ENCODE measurements around the gene DAP. TPM values are rescaled to one million over a fixed set of nuclear protein-coding genes. Genes with fewer than 3 reads are reported as not detected.

The DAP gene
- total and polyA plus RNA-seq, 9 donors: 23.4 to 72.6 (median 52.4) TPM

- Histone ChIP-seq H3K4me1 (ENCODE audit: control insufficient read depth, insufficient read depth, low read length) (peaks cover 31% of the 10 kb centered on the region), H3K4me3 (ENCODE audit: low read length) (no peak overlapping the region), H3K9me3 (replicated peaks; ENCODE audit: control insufficient read depth, low read depth, low read length) (no peaks in the 10 kb centered on the region), H3K27me3 (ENCODE audit: control insufficient read depth, insufficient read depth, low read length) (peaks cover 14% of the 10 kb centered on the region), H3K36me3 (ENCODE audit: control insufficient read depth, insufficient read depth, low read length) (no peaks in the 10 kb centered on the region), H3K27ac (ENCODE audit: low read length) (no peak overlapping the region)
- DNase-seq: no peak
- WGBS (ENCODE audit: insufficient coverage): no CpG with 5 or more reads among the region's 4 CpGs
These were observed 102.8 kb downstream of the DAP start for GRCh38 chr5:10658265-10658664.

GRCh38 chr5:10655972-10656830 is 104.8 kb downstream of the DAP start:
- no peak for DNase-seq
- Histone ChIP-seq H3K36me3 (ENCODE audit: control insufficient read depth, insufficient read depth, low read length) (no peaks in the 10 kb centered on the region), H3K27ac (ENCODE audit: low read length) (no peak overlapping the region), H3K9me3 (replicated peaks; ENCODE audit: control insufficient read depth, low read depth, low read length) (no peaks in the 10 kb centered on the region), H3K4me3 (ENCODE audit: low read length) (no peak overlapping the region), H3K27me3 (ENCODE audit: control insufficient read depth, insufficient read depth, low read length) (peaks cover 18% of the 10 kb centered on the region), H3K4me1 (ENCODE audit: control insufficient read depth, insufficient read depth, low read length) (peaks cover 33% of the 10 kb centered on the region)
- 74% methylated on average over 16 of the region's 18 CpGs for WGBS (ENCODE audit: insufficient coverage)

- H3K4me3 ChIP-seq (ENCODE audit: low read length): no peak overlapping the region
- H3K27ac ChIP-seq (ENCODE audit: low read length): no peak overlapping the region
- H3K27me3 ChIP-seq (ENCODE audit: control insufficient read depth, insufficient read depth, low read length): peaks cover 19% of the 10 kb centered on the region
- H3K9me3 ChIP-seq (replicated peaks; ENCODE audit: control insufficient read depth, low read depth, low read length): no peaks in the 10 kb centered on the region
- 49% methylated on average over 24 of the region's 29 CpGs for WGBS (ENCODE audit: insufficient coverage)
- H3K4me1 ChIP-seq (ENCODE audit: control insufficient read depth, insufficient read depth, low read length): peaks cover 33% of the 10 kb centered on the region
- DNase-seq: peak; percentile 49
- H3K36me3 ChIP-seq (ENCODE audit: control insufficient read depth, insufficient read depth, low read length): no peaks in the 10 kb centered on the region
These were observed 105.7 kb downstream of the DAP start for GRCh38 chr5:10655161-10655971.

GRCh38 chr5:10654566-10654965 is 106.5 kb downstream of the DAP start:
- Histone ChIP-seq H3K36me3 (ENCODE audit: control insufficient read depth, insufficient read depth, low read length) (no peaks in the 10 kb centered on the region), H3K4me3 (ENCODE audit: low read length) (no peak overlapping the region), H3K27me3 (ENCODE audit: control insufficient read depth, insufficient read depth, low read length) (peaks cover 22% of the 10 kb centered on the region), H3K9me3 (replicated peaks; ENCODE audit: control insufficient read depth, low read depth, low read length) (no peaks in the 10 kb centered on the region), H3K4me1 (ENCODE audit: control insufficient read depth, insufficient read depth, low read length) (peaks cover 33% of the 10 kb centered on the region), H3K27ac (ENCODE audit: low read length) (no peak overlapping the region)
- DNase-seq: no peak
- WGBS (ENCODE audit: insufficient coverage): 90% methylated on average over 6 of the region's 13 CpGs

- no peak for DNase-seq
- H3K4me1 ChIP-seq (ENCODE audit: control insufficient read depth, insufficient read depth, low read length): peaks cover 33% of the 10 kb centered on the region
- H3K27me3 ChIP-seq (ENCODE audit: control insufficient read depth, insufficient read depth, low read length): peaks cover 28% of the 10 kb centered on the region
- H3K9me3 ChIP-seq (replicated peaks; ENCODE audit: control insufficient read depth, low read depth, low read length): no peaks in the 10 kb centered on the region
- H3K27ac ChIP-seq (ENCODE audit: low read length): no peak overlapping the region
- H3K36me3 ChIP-seq (ENCODE audit: control insufficient read depth, insufficient read depth, low read length): no peaks in the 10 kb centered on the region
- no peak overlapping the region for H3K4me3 ChIP-seq (ENCODE audit: low read length)
- 53% methylated on average over 7 of the region's 12 CpGs for WGBS (ENCODE audit: insufficient coverage)
These were observed 107.2 kb downstream of the DAP start for GRCh38 chr5:10653751-10654400.

- Histone ChIP-seq H3K27ac (ENCODE audit: low read length) (no peak overlapping the region), H3K4me1 (ENCODE audit: control insufficient read depth, insufficient read depth, low read length) (peaks cover 33% of the 10 kb centered on the region), H3K27me3 (ENCODE audit: control insufficient read depth, insufficient read depth, low read length) (peaks cover 37% of the 10 kb centered on the region), H3K4me3 (ENCODE audit: low read length) (no peak overlapping the region), H3K9me3 (replicated peaks; ENCODE audit: control insufficient read depth, low read depth, low read length) (no peaks in the 10 kb centered on the region), H3K36me3 (ENCODE audit: control insufficient read depth, insufficient read depth, low read length) (no peaks in the 10 kb centered on the region)
- DNase-seq: peak; percentile 90
- 13% methylated on average over 2 of the region's 4 CpGs for WGBS (ENCODE audit: insufficient coverage)
These were observed 108.0 kb downstream of the DAP start for GRCh38 chr5:10653043-10653442.

GRCh38 chr5:10652606-10653005 is 108.4 kb downstream of the DAP start:
- H3K27me3 ChIP-seq (ENCODE audit: control insufficient read depth, insufficient read depth, low read length): peaks cover 41% of the 10 kb centered on the region
- no peaks in the 10 kb centered on the region for H3K36me3 ChIP-seq (ENCODE audit: control insufficient read depth, insufficient read depth, low read length)
- no peak overlapping the region for H3K27ac ChIP-seq (ENCODE audit: low read length)
- no peaks in the 10 kb centered on the region for H3K9me3 ChIP-seq (replicated peaks; ENCODE audit: control insufficient read depth, low read depth, low read length)
- H3K4me3 ChIP-seq (ENCODE audit: low read length): no peak overlapping the region
- 69% methylated on average over 8 of the region's 8 CpGs for WGBS (ENCODE audit: insufficient coverage)
- no peak for DNase-seq
- peaks cover 33% of the 10 kb centered on the region for H3K4me1 ChIP-seq (ENCODE audit: control insufficient read depth, insufficient read depth, low read length)

- Histone ChIP-seq H3K27ac (ENCODE audit: low read length) (no peak overlapping the region), H3K9me3 (replicated peaks; ENCODE audit: control insufficient read depth, low read depth, low read length) (no peaks in the 10 kb centered on the region), H3K36me3 (ENCODE audit: control insufficient read depth, insufficient read depth, low read length) (no peaks in the 10 kb centered on the region), H3K27me3 (ENCODE audit: control insufficient read depth, insufficient read depth, low read length) (peaks cover 44% of the 10 kb centered on the region), H3K4me3 (ENCODE audit: low read length) (no peak overlapping the region), H3K4me1 (ENCODE audit: control insufficient read depth, insufficient read depth, low read length) (peaks cover 33% of the 10 kb centered on the region)
- no peak for DNase-seq
- WGBS (ENCODE audit: insufficient coverage): 89% methylated on average over 13 of the region's 13 CpGs
These were observed 108.9 kb downstream of the DAP start for GRCh38 chr5:10652151-10652550.

- peaks cover 46% of the 10 kb centered on the region for H3K27me3 ChIP-seq (ENCODE audit: control insufficient read depth, insufficient read depth, low read length)
- H3K36me3 ChIP-seq (ENCODE audit: control insufficient read depth, insufficient read depth, low read length): no peaks in the 10 kb centered on the region
- H3K4me1 ChIP-seq (ENCODE audit: control insufficient read depth, insufficient read depth, low read length): peaks cover 22% of the 10 kb centered on the region
- WGBS (ENCODE audit: insufficient coverage): 19% methylated on average over 68 of the region's 68 CpGs
- H3K9me3 ChIP-seq (replicated peaks; ENCODE audit: control insufficient read depth, low read depth, low read length): no peaks in the 10 kb centered on the region
- peak; percentile 48 for DNase-seq
- no peak overlapping the region for H3K27ac ChIP-seq (ENCODE audit: low read length)
- H3K4me3 ChIP-seq (ENCODE audit: low read length): no peak overlapping the region
These were observed 111.2 kb downstream of the DAP start for GRCh38 chr5:10649666-10650380.

All from muscle of leg (tissue), 11 donors.